Measurements from ENCODE around the gene ADISSP.

ADISSP gene

DNA sequence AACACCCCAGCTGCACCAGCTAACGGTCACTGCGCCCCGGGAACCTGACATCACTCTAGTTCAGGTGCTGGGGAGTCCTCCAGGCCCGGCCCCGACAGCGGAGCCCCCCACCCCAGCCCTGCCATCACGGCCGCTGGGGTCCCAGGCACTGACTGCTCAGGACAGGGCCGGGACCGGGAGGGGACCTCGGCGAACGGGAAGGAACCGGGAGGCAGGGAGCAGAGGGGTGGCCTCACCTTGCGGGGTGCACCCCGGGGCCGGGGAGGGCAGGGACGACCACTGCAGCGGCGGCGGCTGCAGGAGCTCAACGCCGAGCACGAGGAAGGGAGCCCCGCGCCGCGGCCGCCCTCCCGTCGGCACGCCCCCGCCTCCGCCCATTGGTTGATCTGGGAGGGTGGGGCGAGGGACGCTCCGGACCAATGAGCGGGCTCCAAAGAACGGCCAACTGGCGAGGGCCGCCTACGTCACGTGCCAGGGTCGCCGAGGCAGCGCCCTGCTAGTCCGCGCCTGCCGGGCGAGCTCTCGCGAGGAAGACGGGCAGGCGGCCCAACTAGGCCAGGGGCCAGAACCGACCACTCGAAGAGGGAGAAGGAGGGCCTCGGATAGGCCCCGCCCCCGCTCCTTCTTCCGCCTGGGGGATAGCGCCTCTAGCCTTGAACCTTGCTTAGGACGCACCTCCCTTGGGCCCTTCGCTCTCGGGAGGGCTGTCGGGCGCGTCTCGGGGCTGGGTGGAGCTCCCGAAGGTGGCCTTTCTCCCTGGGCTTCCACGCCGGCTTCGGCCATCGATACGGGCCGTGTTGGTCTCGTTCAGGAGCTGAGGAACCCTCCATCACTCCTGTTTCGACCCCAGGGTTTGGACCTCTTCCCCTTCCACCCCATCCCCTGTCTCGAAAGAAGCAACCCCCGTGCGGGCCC, at the start of gene ADISSP:
Gene ADISSP, minus strand, starts transcription at position 327 of the 915 bp plus-strand sequence. CDS start 7,653 bp downstream, outside the sequence.
- H3K27ac Mint-ChIP-seq, result peak within 1 kb of the TSS; percentile 93
- no peaks in the 10 kb centered on the region for H3K36me3 Mint-ChIP-seq
- H3K27me3 Mint-ChIP-seq, result peaks cover 17% of the 10 kb centered on the region
- CTCF ChIA-PET, result interaction anchor here (0.9 to 3.5 kb wide), 12 partner anchors 9 to 204 kb away, joined by 3 to 30 read pairs (median 6); partner anchors contain the start of genes AP5S1, CENPB and SPEF1
- peak; percentile 98 for DNase-seq
- H3K4me3 Mint-ChIP-seq, result peak within 1 kb of the TSS; percentile 85
- peaks cover 30% of the 10 kb centered on the region for H3K4me1 Mint-ChIP-seq
- H3K9me3 Mint-ChIP-seq, result no peaks in the 10 kb centered on the region

GRCh38 chr20:3815703-3816315, 48.3 kb upstream of the ADISSP start:
- no peaks in the 10 kb centered on the region for H3K9me3 Mint-ChIP-seq
- H3K4me3 Mint-ChIP-seq, result peak overlapping the region; percentile 64
- CTCF ChIA-PET, result interaction anchor here (1.3 to 4.7 kb wide), 2 partner anchors 28 to 30 kb away, joined by 4 to 18 read pairs; partner anchors contain the start of gene CENPB
- peak overlapping the region; percentile 96 for H3K27ac Mint-ChIP-seq
- H3K4me1 Mint-ChIP-seq, result peaks cover 84% of the 10 kb centered on the region
- H3K27me3 Mint-ChIP-seq, result no peaks in the 10 kb centered on the region
- peaks cover 10% of the 10 kb centered on the region for H3K36me3 Mint-ChIP-seq
- DNase-seq, result peak; percentile 65

GRCh38 chr20:3814928-3815495, 47.5 kb upstream of the ADISSP start:
- Mint-ChIP-seq H3K9me3 (no peaks in the 10 kb centered on the region), H3K4me3 (no peak overlapping the region)
- CTCF ChIA-PET, result interaction anchor here (1.3 to 4.7 kb wide), 2 partner anchors 27 to 29 kb away, joined by 4 to 18 read pairs; partner anchors contain the start of gene CENPB

DNA sequence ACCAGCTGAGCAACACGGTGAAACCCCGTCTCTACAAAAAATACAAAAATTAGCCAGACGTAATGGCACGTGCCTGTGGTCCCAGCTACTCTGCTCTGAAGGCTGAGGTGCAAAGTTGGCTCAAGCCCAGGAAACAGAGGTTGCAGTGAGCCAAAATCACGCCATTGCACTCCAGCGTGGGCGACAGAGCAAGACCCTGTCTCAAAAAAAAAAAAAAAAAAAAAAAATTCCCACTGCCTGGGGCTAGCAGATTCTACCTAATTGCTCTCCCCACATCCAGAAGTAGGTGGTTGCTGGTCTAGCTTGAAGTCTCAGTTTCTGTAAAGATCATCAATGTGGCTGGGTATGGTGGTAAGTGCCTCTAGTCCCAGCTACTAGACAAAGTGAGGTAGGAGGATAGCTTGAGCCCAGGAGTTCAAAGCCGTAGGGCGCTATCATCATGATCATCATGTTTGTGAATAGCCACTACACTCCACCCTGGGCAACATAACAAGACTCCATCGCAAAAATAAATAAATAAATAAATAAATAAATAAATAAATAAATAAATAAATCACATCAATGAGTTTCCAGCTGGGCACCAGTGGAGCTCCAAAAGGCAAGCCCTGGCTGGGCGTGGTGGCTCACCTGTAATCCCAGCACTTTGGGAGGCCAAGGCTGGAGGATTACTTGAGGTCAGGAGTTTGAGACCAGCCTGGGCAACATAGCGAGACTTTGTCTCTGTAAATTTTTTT, 46.5 kb upstream of the ADISSP start:
- CTCF ChIA-PET, result interaction anchor here (4.7 kb wide), 1 partner anchor 26 kb away, joined by 18 read pairs; no protein-coding TSS in a partner anchor
- Mint-ChIP-seq H3K4me3 (no peak overlapping the region), H3K9me3 (no peaks in the 10 kb centered on the region), H3K4me1 (peaks cover 86% of the 10 kb centered on the region), H3K36me3 (peaks cover 10% of the 10 kb centered on the region), H3K27ac (peak overlapping the region; percentile 98), H3K27me3 (no peaks in the 10 kb centered on the region)
- peak; percentile 20 for DNase-seq

More at GRCh38 chr20:3814928-3815495, 47.5 kb upstream of the ADISSP start:
- H3K27ac Mint-ChIP-seq, result peak overlapping the region; percentile 96
- peaks cover 90% of the 10 kb centered on the region for H3K4me1 Mint-ChIP-seq
- peak; percentile 20 for DNase-seq
- peaks cover 10% of the 10 kb centered on the region for H3K36me3 Mint-ChIP-seq
- no peaks in the 10 kb centered on the region for H3K27me3 Mint-ChIP-seq

- DNase-seq, result peak; percentile 20
- Mint-ChIP-seq H3K27me3 (no peaks in the 10 kb centered on the region), H3K9me3 (no peaks in the 10 kb centered on the region), H3K27ac (peak overlapping the region; percentile 98), H3K4me3 (no peak overlapping the region), H3K36me3 (peaks cover 11% of the 10 kb centered on the region), H3K4me1 (peaks cover 82% of the 10 kb centered on the region)
- CTCF ChIA-PET, result interaction anchor here (0.6 to 4.7 kb wide), 2 partner anchors 25 to 67 kb away, joined by 3 to 18 read pairs; no protein-coding TSS in a partner anchor
Observed at GRCh38 chr20:3812975-3813847, 45.7 kb upstream of the ADISSP start.

DNA sequence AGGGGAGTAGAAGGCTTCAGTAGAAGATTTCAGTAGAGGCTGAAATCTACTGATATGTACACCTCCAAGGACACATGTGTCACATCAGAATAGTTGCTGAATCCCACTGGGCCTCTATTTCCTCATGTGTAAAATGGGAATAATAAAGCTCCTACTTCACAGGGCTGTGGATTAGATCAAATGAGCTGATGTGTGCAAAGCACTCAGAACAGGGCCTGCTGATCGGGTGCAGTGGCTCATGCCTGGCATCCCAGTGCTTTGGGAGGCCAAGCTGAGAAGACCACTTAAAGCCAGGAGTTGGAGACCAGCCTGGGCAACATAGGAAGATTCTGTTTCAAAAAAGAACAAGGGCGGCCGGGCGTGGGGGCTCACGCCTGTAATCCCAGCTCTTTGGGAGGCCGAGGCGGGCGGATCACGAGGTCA, 44.7 kb upstream of the ADISSP start:
- H3K4me3 Mint-ChIP-seq, result peak overlapping the region; percentile 75
- peaks cover 85% of the 10 kb centered on the region for H3K4me1 Mint-ChIP-seq
- H3K27ac Mint-ChIP-seq, result peak overlapping the region; percentile 98
- CTCF ChIA-PET, result interaction anchor here (1.7 to 4.7 kb wide), 2 partner anchors 8 to 24 kb away, joined by 9 to 18 read pairs; partner anchors contain the start of gene AP5S1
- H3K36me3 Mint-ChIP-seq, result peaks cover 12% of the 10 kb centered on the region
- no peaks in the 10 kb centered on the region for H3K27me3 Mint-ChIP-seq
- no peaks in the 10 kb centered on the region for H3K9me3 Mint-ChIP-seq
- DNase-seq, result peak; percentile 21

GRCh38 chr20:3811467-3812258, 44.1 kb upstream of the ADISSP start:
- CTCF ChIA-PET, result interaction anchor here (0.7 to 4.7 kb wide), 4 partner anchors 9 to 24 kb away, joined by 3 to 18 read pairs (median 6); partner anchors contain the start of gene AP5S1
- DNase-seq, result peak; percentile 93
- Mint-ChIP-seq H3K27me3 (no peaks in the 10 kb centered on the region), H3K27ac (peak overlapping the region; percentile 98), H3K9me3 (no peaks in the 10 kb centered on the region), H3K4me1 (peaks cover 86% of the 10 kb centered on the region), H3K4me3 (peak overlapping the region; percentile 75), H3K36me3 (peaks cover 17% of the 10 kb centered on the region)

DNA sequence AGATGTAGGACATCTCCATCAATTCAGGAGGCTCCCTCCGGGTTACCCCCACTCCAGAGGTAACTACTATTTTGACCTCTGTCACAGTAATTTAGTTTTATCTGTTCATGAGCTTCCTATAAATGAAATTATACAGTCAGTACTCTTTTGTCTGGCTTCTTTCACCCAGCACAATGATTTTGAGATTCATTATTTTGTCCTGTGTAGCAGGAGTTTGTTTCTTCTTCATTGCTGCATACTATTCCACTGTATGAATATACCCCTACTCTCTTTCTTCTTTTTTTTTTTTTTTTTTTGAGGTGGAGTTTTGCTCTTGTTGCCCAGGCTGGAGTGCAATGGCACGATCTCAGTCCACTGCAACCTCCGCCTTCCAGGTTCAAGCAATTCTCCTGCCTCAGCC, 41.0 kb upstream of the ADISSP start:
- Mint-ChIP-seq H3K36me3 (peaks cover 41% of the 10 kb centered on the region), H3K9me3 (no peaks in the 10 kb centered on the region), H3K4me3 (no peak overlapping the region), H3K4me1 (peaks cover 85% of the 10 kb centered on the region), H3K27me3 (no peaks in the 10 kb centered on the region), H3K27ac (peak overlapping the region; percentile 37)
- DNase-seq, result no peak
- CTCF ChIA-PET, result no interaction called here

- no peak for DNase-seq
- no peaks in the 10 kb centered on the region for H3K27me3 Mint-ChIP-seq
- peaks cover 70% of the 10 kb centered on the region for H3K36me3 Mint-ChIP-seq
- CTCF ChIA-PET, result interaction anchor here (0.6 to 1.6 kb wide), 2 partner anchors 14 to 16 kb away, joined by 3 to 6 read pairs; no protein-coding TSS in a partner anchor
- H3K9me3 Mint-ChIP-seq, result no peaks in the 10 kb centered on the region
- H3K4me3 Mint-ChIP-seq, result no peak overlapping the region
- peak overlapping the region; percentile 19 for H3K27ac Mint-ChIP-seq
- H3K4me1 Mint-ChIP-seq, result peaks cover 86% of the 10 kb centered on the region
Observed at GRCh38 chr20:3804781-3805180, 37.2 kb upstream of the ADISSP start.

GRCh38 chr20:3804254-3804751, 36.8 kb upstream of the ADISSP start:
- Mint-ChIP-seq H3K36me3 (peaks cover 74% of the 10 kb centered on the region), H3K27me3 (no peaks in the 10 kb centered on the region), H3K9me3 (no peaks in the 10 kb centered on the region), H3K27ac (peak overlapping the region; percentile 86), H3K4me1 (peaks cover 88% of the 10 kb centered on the region), H3K4me3 (no peak overlapping the region)
- CTCF ChIA-PET, result interaction anchor here (0.6 to 1.6 kb wide), 2 partner anchors 14 to 17 kb away, joined by 3 to 6 read pairs; no protein-coding TSS in a partner anchor
- DNase-seq, result no peak

DNA sequence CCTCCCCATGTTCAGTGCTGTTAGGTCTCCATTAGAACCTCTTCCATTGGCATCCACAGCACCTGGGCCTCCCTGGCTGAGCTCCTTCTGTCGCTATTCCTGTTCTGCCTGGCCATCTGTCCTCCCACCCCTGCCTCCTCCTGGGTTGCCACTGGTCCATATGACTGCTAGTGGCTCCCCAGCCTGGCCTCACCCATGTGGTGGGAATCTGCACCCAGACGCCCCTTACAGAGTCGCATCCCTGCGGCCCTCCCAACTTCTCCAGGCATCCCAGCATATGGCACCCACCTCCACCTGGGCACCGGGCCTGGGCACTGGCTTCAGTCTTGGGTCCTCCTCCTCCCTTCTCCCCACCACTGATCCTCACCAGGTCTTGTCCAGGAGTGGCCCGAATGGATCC, 36.3 kb upstream of the ADISSP start:
- H3K27me3 Mint-ChIP-seq, result no peaks in the 10 kb centered on the region
- CTCF ChIA-PET, result no interaction called here
- H3K4me1 Mint-ChIP-seq, result peaks cover 92% of the 10 kb centered on the region
- peaks cover 79% of the 10 kb centered on the region for H3K36me3 Mint-ChIP-seq
- H3K27ac Mint-ChIP-seq, result peak overlapping the region; percentile 86
- no peak overlapping the region for H3K4me3 Mint-ChIP-seq
- no peak for DNase-seq
- H3K9me3 Mint-ChIP-seq, result no peaks in the 10 kb centered on the region

- Mint-ChIP-seq H3K4me3 (no peak overlapping the region), H3K4me1 (peaks cover 95% of the 10 kb centered on the region), H3K27me3 (no peaks in the 10 kb centered on the region), H3K9me3 (no peaks in the 10 kb centered on the region), H3K27ac (peak overlapping the region; percentile 86), H3K36me3 (peaks cover 84% of the 10 kb centered on the region)
- CTCF ChIA-PET, result no interaction called here
- DNase-seq, result no peak
Observed at GRCh38 chr20:3803289-3803688, 35.7 kb upstream of the ADISSP start.
